Mononuclear cell (primary cell): ENCODE measurements around the gene CIZ1. TPM values are rescaled to one million over a fixed set of nuclear protein-coding genes. Genes with fewer than 3 reads are reported as not detected.

Source experiments
- H3K27me3 ChIP-seq: 2 replicates; pipeline ENCODE4 v1.6.0; 2011; ENCODE audit warnings: low read length, control low read depth; ENCODE audit not compliant: insufficient read depth
- H3K4me1 ChIP-seq: 2 replicates; pipeline ENCODE4 v1.5.1; 2011; ENCODE audit warnings: mild to moderate bottlenecking, low read length, control low read depth; ENCODE audit not compliant: insufficient read depth
- H3K4me3 ChIP-seq: 2 replicates; pipeline ENCODE4 v1.5.1; 2011; ENCODE audit warnings: mild to moderate bottlenecking, low read length, moderate library complexity
- H3K9me3 ChIP-seq: 2 replicates; pipeline ENCODE4 v1.5.1; 2011; ENCODE audit warnings: low read depth, mild to moderate bottlenecking, control low read depth, low read length
- total RNA-seq: library from RNA; depleted of rRNA; stranded (reverse); fragments of >200 nt; gene quantifications from one replicate; pipeline ENCODE4 v1.2.3, GENCODE V29; 2012

CIZ1 gene
- total RNA-seq, 1 donor, result 26.0 TPM

- no peaks in the 10 kb centered on the region for H3K27me3 ChIP-seq
- no peak overlapping the region for H3K4me3 ChIP-seq
- peaks cover 17% of the 10 kb centered on the region for H3K4me1 ChIP-seq
- H3K9me3 ChIP-seq, result no peaks in the 10 kb centered on the region
Measured at GRCh38 chr9:128216781-128217553, 25.6 kb upstream of the CIZ1 start.

GRCh38 chr9:128215491-128216409, 24.4 kb upstream of the CIZ1 start:
- no peaks in the 10 kb centered on the region for H3K27me3 ChIP-seq
- H3K9me3 ChIP-seq, result no peaks in the 10 kb centered on the region
- no peak overlapping the region for H3K4me3 ChIP-seq
- peaks cover 17% of the 10 kb centered on the region for H3K4me1 ChIP-seq

GRCh38 chr9:128214571-128215490, 23.5 kb upstream of the CIZ1 start:
- H3K9me3 ChIP-seq, result no peaks in the 10 kb centered on the region
- H3K4me3 ChIP-seq, result no peak overlapping the region
- H3K4me1 ChIP-seq, result peaks cover 17% of the 10 kb centered on the region
- no peaks in the 10 kb centered on the region for H3K27me3 ChIP-seq

- Histone ChIP-seq H3K27me3 (no peaks in the 10 kb centered on the region), H3K4me3 (no peak overlapping the region)
Measured at GRCh38 chr9:128213746-128214497, 22.6 kb upstream of the CIZ1 start.

GRCh38 chr9:128211981-128212281, 20.6 kb upstream of the CIZ1 start:
- no peak overlapping the region for H3K4me3 ChIP-seq
- peaks cover 3% of the 10 kb centered on the region for H3K4me1 ChIP-seq
- no peaks in the 10 kb centered on the region for H3K9me3 ChIP-seq
- no peaks in the 10 kb centered on the region for H3K27me3 ChIP-seq

More at GRCh38 chr9:128213746-128214497, 22.6 kb upstream of the CIZ1 start:
- H3K4me1 ChIP-seq, result peaks cover 15% of the 10 kb centered on the region
- no peaks in the 10 kb centered on the region for H3K9me3 ChIP-seq

GRCh38 chr9:128211186-128211980, 20.0 kb upstream of the CIZ1 start:
- Histone ChIP-seq H3K9me3 (no peaks in the 10 kb centered on the region), H3K4me3 (no peak overlapping the region), H3K27me3 (no peaks in the 10 kb centered on the region), H3K4me1 (peaks cover 3% of the 10 kb centered on the region)

GRCh38 chr9:128208946-128209669, 17.7 kb upstream of the CIZ1 start:
- H3K4me1 ChIP-seq, result peaks cover 7% of the 10 kb centered on the region
- H3K27me3 ChIP-seq, result peaks cover 8% of the 10 kb centered on the region
- no peaks in the 10 kb centered on the region for H3K9me3 ChIP-seq
- no peak overlapping the region for H3K4me3 ChIP-seq

GRCh38 chr9:128208386-128208785, 17.0 kb upstream of the CIZ1 start:
- Histone ChIP-seq H3K27me3 (peaks cover 12% of the 10 kb centered on the region), H3K4me3 (no peak overlapping the region), H3K9me3 (no peaks in the 10 kb centered on the region), H3K4me1 (peaks cover 12% of the 10 kb centered on the region)

- Histone ChIP-seq H3K27me3 (peaks cover 12% of the 10 kb centered on the region), H3K4me3 (no peak overlapping the region), H3K9me3 (no peaks in the 10 kb centered on the region), H3K4me1 (peaks cover 17% of the 10 kb centered on the region)
Measured at GRCh38 chr9:128206916-128207910, 15.8 kb upstream of the CIZ1 start.

- Histone ChIP-seq H3K9me3 (no peaks in the 10 kb centered on the region), H3K27me3 (peaks cover 12% of the 10 kb centered on the region), H3K4me1 (peaks cover 17% of the 10 kb centered on the region), H3K4me3 (no peak overlapping the region)
Measured at GRCh38 chr9:128206484-128206883, 15.1 kb upstream of the CIZ1 start.

GRCh38 chr9:128205296-128205944, 14.0 kb upstream of the CIZ1 start:
- peaks cover 17% of the 10 kb centered on the region for H3K4me1 ChIP-seq
- H3K4me3 ChIP-seq, result no peak overlapping the region
- peaks cover 12% of the 10 kb centered on the region for H3K27me3 ChIP-seq
- no peaks in the 10 kb centered on the region for H3K9me3 ChIP-seq

- Histone ChIP-seq H3K27me3 (peaks cover 12% of the 10 kb centered on the region), H3K9me3 (no peaks in the 10 kb centered on the region), H3K4me3 (no peak overlapping the region), H3K4me1 (peaks cover 17% of the 10 kb centered on the region)
Measured at GRCh38 chr9:128204858-128205257, 13.5 kb upstream of the CIZ1 start.
